Ishikawa (cell line): ENCODE results near the gene KLHL36.

ENCODE experiments used
- CEBPB ChIP-seq: IDR thresholded peaks from 2 replicates; pipeline ENCODE4 v1.6.1; 2012
- CREB1 ChIP-seq: IDR thresholded peaks from 2 replicates; pipeline ENCODE4 v1.6.1; 2012; ENCODE audit warnings: low read depth
- EGR1 ChIP-seq: IDR thresholded peaks from 2 replicates; pipeline ENCODE4 v1.6.1; 2012
- EP300 ChIP-seq: IDR thresholded peaks from 2 replicates; pipeline ENCODE4 v1.6.1; 2012; ENCODE audit warnings: borderline replicate concordance
- FOXM1 ChIP-seq: IDR thresholded peaks from 2 replicates; pipeline ENCODE4 v1.6.1; 2012; ENCODE audit warnings: low read depth, borderline replicate concordance
- NFIC ChIP-seq: IDR thresholded peaks from 2 replicates; pipeline ENCODE4 v1.6.1; 2012
- RAD21 ChIP-seq: IDR thresholded peaks from 2 replicates; pipeline ENCODE4 v1.6.1; 2012; ENCODE audit warnings: low read depth
- TAF1 ChIP-seq: IDR thresholded peaks from 2 replicates; pipeline ENCODE4 v1.6.1; 2012; ENCODE audit warnings: low read depth, mild to moderate bottlenecking
- TCF12 ChIP-seq: IDR thresholded peaks from 2 replicates; pipeline ENCODE4 v1.6.1; 2012; ENCODE audit warnings: low read depth
- TEAD4 ChIP-seq: IDR thresholded peaks from 2 replicates; pipeline ENCODE4 v1.6.1; 2012
- YY1 ChIP-seq: IDR thresholded peaks from 2 replicates; pipeline ENCODE4 v1.6.1; 2012; ENCODE audit warnings: low read depth
- ZBTB7A ChIP-seq: IDR thresholded peaks from 2 replicates; pipeline ENCODE4 v1.6.1; 2012; ENCODE audit warnings: low read depth
- TF ChIP-seq, protein P1 (sequence below): IDR thresholded peaks from 2 replicates; pipeline ENCODE4 v1.6.1; 2012
- TF ChIP-seq, protein P2 (sequence below): IDR thresholded peaks from 2 replicates; pipeline ENCODE4 v1.6.1; 2012; ENCODE audit warnings: low read depth, mild to moderate bottlenecking
- TF ChIP-seq, protein P3 (sequence below): IDR thresholded peaks from 2 replicates; pipeline ENCODE4 v1.6.1; 2012

Gene KLHL36

DNA sequence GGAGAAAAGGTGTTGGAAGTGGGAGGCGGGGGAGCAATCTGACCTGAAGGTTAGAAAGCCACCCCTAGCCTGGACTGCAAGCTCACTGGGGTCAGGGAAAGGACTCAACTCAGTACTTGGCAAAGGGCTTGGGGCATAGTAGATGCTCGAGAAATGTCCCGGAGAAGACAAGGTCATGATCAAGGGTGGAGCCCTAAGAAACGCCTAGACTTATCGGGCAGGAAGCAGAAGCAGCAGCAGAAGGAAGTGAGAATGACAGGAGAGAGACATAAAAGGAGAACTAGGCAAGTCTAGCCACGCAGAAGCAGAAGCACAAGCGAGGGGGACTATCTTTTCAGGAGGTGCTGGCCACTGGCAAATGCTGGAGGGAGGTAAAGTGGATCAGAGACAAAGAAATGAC lies 40.6 kb upstream of the KLHL36 start:
- TF ChIP-seq NFIC (no peak), EP300 (no peak), CREB1 (no peak), RAD21 (no peak), YY1 (no peak), TCF12 (no peak), CEBPB (no peak), ZBTB7A (no peak), TEAD4 (no peak), FOXM1 (no peak)
- TF ChIP-seq, protein P1, sequence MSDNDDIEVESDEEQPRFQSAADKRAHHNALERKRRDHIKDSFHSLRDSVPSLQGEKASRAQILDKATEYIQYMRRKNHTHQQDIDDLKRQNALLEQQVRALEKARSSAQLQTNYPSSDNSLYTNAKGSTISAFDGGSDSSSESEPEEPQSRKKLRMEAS: no peak
- TF ChIP-seq, protein P2, sequence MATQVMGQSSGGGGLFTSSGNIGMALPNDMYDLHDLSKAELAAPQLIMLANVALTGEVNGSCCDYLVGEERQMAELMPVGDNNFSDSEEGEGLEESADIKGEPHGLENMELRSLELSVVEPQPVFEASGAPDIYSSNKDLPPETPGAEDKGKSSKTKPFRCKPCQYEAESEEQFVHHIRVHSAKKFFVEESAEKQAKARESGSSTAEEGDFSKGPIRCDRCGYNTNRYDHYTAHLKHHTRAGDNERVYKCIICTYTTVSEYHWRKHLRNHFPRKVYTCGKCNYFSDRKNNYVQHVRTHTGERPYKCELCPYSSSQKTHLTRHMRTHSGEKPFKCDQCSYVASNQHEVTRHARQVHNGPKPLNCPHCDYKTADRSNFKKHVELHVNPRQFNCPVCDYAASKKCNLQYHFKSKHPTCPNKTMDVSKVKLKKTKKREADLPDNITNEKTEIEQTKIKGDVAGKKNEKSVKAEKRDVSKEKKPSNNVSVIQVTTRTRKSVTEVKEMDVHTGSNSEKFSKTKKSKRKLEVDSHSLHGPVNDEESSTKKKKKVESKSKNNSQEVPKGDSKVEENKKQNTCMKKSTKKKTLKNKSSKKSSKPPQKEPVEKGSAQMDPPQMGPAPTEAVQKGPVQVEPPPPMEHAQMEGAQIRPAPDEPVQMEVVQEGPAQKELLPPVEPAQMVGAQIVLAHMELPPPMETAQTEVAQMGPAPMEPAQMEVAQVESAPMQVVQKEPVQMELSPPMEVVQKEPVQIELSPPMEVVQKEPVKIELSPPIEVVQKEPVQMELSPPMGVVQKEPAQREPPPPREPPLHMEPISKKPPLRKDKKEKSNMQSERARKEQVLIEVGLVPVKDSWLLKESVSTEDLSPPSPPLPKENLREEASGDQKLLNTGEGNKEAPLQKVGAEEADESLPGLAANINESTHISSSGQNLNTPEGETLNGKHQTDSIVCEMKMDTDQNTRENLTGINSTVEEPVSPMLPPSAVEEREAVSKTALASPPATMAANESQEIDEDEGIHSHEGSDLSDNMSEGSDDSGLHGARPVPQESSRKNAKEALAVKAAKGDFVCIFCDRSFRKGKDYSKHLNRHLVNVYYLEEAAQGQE: no peak

DNA sequence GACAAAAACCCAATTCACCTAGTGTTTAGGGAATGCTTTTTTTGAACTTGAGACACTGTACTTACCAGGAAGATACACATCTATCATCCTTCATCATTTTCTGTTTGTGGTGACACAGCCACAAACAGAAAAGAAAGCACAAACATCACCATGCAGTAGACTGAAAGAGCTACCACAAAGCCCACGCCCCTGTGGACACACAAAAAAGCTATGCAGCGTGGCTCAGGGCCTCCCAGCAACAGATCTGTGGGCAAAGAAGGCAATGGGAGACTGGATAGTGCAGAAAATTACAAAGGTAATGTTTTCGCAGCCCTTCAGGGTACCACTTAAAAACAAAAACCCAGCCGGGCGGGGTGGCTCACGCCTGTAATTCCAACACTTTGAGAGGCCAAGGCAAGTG lies 40.0 kb upstream of the KLHL36 start:
- TF ChIP-seq, protein P2: no peak
- TF ChIP-seq CEBPB: no peak
- TF ChIP-seq NFIC: no peak

DNA sequence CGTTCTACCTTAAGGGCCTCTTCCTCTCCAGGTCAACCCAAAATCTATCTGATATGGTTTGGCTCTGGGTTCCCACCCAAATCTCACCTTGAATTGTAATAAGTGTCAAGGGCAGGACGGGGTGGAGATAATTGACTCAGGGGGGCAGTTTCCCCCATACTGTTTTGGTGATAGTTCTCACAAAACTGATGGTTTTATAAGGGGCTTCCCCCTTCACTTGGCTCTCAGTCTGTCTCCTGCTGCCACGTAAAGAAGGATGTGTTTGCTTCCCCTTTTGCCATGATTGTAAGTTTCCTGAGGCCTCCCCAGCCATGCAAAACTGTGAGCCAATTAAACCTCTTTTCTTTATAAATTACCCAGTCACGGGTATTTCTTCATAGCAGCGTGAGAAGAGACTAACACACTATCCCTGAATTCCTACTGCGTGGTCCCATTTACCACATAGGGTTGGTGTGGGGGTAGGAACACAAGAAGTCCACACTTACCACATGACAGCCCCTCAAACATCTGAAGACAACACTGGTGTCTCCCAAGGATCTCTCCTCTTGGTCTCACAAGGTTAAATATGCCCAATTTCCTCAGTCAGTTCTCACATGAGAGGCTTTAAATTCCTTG lies 38.6 kb upstream of the KLHL36 start:
- TF ChIP-seq TCF12 (no peak), CEBPB (no peak), RAD21 (no peak), TAF1 (no peak), YY1 (no peak), ZBTB7A (no peak), EGR1 (no peak)
- TF ChIP-seq, protein P2: no peak

DNA sequence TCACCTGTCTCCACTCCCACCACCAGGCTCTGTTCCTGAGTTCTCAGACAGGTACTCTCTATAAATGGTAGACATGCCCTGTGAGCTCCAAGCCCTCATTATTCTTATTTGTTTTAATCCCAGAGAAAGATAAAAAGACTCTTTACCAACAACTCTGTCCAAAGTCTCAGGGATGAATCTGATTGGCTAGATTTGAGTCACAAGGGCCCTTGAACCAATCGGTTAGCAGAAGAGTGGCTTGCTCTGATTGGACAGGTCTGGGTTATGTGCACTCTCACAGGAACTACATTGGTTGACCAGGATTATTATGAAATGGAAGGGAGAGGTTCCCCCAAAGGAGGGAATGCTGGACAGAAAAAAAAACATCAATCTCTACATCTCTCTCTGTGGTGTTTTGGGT lies 37.9 kb upstream of the KLHL36 start:
- TF ChIP-seq CREB1: no peak
- TF ChIP-seq, protein P3, sequence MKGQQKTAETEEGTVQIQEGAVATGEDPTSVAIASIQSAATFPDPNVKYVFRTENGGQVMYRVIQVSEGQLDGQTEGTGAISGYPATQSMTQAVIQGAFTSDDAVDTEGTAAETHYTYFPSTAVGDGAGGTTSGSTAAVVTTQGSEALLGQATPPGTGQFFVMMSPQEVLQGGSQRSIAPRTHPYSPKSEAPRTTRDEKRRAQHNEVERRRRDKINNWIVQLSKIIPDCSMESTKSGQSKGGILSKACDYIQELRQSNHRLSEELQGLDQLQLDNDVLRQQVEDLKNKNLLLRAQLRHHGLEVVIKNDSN: peak; percentile 65

DNA sequence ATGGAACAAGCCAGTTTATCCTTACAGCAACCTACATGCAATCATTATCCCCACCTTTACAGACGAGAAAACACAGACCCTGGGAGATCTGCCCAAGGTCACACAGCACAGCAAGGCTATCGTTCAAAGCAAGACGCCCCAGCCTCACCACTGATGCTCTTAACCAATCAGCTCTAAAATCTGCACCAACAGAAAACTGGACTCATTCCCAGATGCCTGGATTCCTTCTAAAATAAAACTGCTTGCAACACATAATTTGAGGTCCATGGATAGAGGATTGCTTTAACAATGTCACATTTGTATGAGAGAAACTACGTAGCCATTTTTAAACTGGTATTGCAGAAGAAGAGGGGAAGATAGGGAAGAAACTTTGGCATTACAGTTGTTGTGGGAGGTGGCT lies 37.3 kb upstream of the KLHL36 start:
- TF ChIP-seq, protein P2: no peak
- no peak for TF ChIP-seq EP300
- no peak for TF ChIP-seq ZBTB7A
- TF ChIP-seq TCF12: no peak
- TF ChIP-seq NFIC: no peak
- TF ChIP-seq EGR1: no peak
- TF ChIP-seq CEBPB: no peak
